ENCODE measurements around the gene TDRD5. TPM values are rescaled to one million over a fixed set of nuclear protein-coding genes. Genes with fewer than 3 reads are reported as not detected.

The TDRD5 gene
- total RNA-seq, 1 experiment from 2014 or later = 0.25 TPM

- CTCF ChIA-PET = interaction anchor here (1.8 to 12.3 kb wide), 3 partner anchors 16 to 110 kb away, joined by 5 to 479 read pairs (median 5); no protein-coding TSS in a partner anchor
- no TSS peak for BruUV-seq (replicated peaks)
Observed at GRCh38 chr1:179707406-179707805, 115.8 kb downstream of the TDRD5 start.

GRCh38 chr1:179708434-179709195 lies 117.0 kb downstream of the TDRD5 start:
- Histone ChIP-seq H3K9me2 (ENCODE audit: insufficient read depth) (no peaks in the 10 kb centered on the region), H3K27me3 (ENCODE audit: insufficient read depth, low read length) (no peaks in the 10 kb centered on the region), H4K20me1 (ENCODE audit: insufficient read depth) (no peaks in the 10 kb centered on the region), H3K4me1 (ENCODE audit: control insufficient read depth in 1 of 2, insufficient read depth in 2 of 2, low read length in 2 of 2) (no peaks in the 10 kb centered on the region), H3K36me3 (ENCODE audit: control insufficient read depth in 1 of 2, insufficient read depth in 2 of 2, low read length in 2 of 2) (no peaks in the 10 kb centered on the region), H3K27ac (ENCODE audit: low read depth, low read length) (no peak overlapping the region), H2AFZ (ENCODE audit: low read depth, low read length, poor library complexity, severe bottlenecking) (no peak overlapping the region), H3K4me3 (replicated peaks in 1 of 2; ENCODE audit: low read depth in 1 of 2, low read length in 2 of 2) (no peak overlapping the region), H3K9me3 (ENCODE audit: control insufficient read depth in 1 of 2, insufficient read depth in 1 of 2, low read depth in 1 of 2, low read length in 2 of 2) (no peaks in the 10 kb centered on the region), H3K79me2 (ENCODE audit: insufficient read depth, low read length) (no peaks in the 10 kb centered on the region), H3K4me2 (ENCODE audit: low read length) (no peak overlapping the region), H3K9ac (ENCODE audit: low read length) (no peak overlapping the region)
- ChIA-PET CTCF (interaction anchor here (12.3 kb wide), 1 partner anchor 103 kb away, joined by 479 read pairs; no protein-coding TSS in a partner anchor), RAD21 (ENCODE audit: low non-redundant PET in 1 of 2, low total read pairs in 2 of 2, uncharacterized antibody in 2 of 2, unreplicated experiment in 2 of 2) (no interaction called here), POLR2A (no interaction called here)
- BruUV-seq (replicated peaks) = no TSS peak
- intact Hi-C loops (cut with micrococcal nuclease) = loop anchor here (5.0 to 10.0 kb wide), 3 partner anchors 159 to 774 kb away; partner anchors contain the start of gene CEP350
- TF ChIP-seq REST (IDR thresholded peaks at IDR 0.05; ENCODE audit: low read depth) (no peak), SRF (IDR thresholded peaks at IDR 0.05; ENCODE audit: low read depth) (no peak), RAD21 (IDR thresholded peaks at IDR 0.05; ENCODE audit: low read depth) (no peak)
- no peak for DNase-seq (ENCODE audit: low read depth, low spot score)
- no peak for ATAC-seq

More at GRCh38 chr1:179707406-179707805, 115.8 kb downstream of the TDRD5 start:
- H3K9ac ChIP-seq (ENCODE audit: low read length) = no peak overlapping the region
- DNase-seq (ENCODE audit: low read depth, low spot score) (no peak), ATAC-seq (no peak)
- H3K9me2 ChIP-seq (ENCODE audit: insufficient read depth) = no peaks in the 10 kb centered on the region
- ChIA-PET POLR2A (interaction anchor here (1.9 kb wide), 1 partner anchor 103 kb away, joined by 7 read pairs; no protein-coding TSS in a partner anchor), RAD21 (ENCODE audit: low non-redundant PET in 1 of 2, low total read pairs in 2 of 2, uncharacterized antibody in 2 of 2, unreplicated experiment in 2 of 2) (interaction anchor here in 1 of 2 experiments (1.9 kb wide), 1 partner anchor 103 kb away, joined by 22 read pairs; no protein-coding TSS in a partner anchor)
- no peak for TF ChIP-seq FOSL1 (IDR thresholded peaks at IDR 0.05; ENCODE audit: low read depth)
- no peak for TF ChIP-seq RAD21 (IDR thresholded peaks at IDR 0.05; ENCODE audit: low read depth)
- TF ChIP-seq POLR2AphosphoS5 (IDR thresholded peaks at IDR 0.05; ENCODE audit: low read depth, low read length) = no peak
- TF ChIP-seq SP1 (IDR thresholded peaks at IDR 0.05; ENCODE audit: low read depth) = no peak
- TF ChIP-seq EGR1 (IDR thresholded peaks at IDR 0.05; ENCODE audit: low read depth) = no peak
- no peak overlapping the region for H3K27ac ChIP-seq (ENCODE audit: low read depth, low read length)
- no peaks in the 10 kb centered on the region for H3K9me3 ChIP-seq (ENCODE audit: control insufficient read depth in 1 of 2, insufficient read depth in 1 of 2, low read depth in 1 of 2, low read length in 2 of 2)
- no peaks in the 10 kb centered on the region for H4K20me1 ChIP-seq (ENCODE audit: insufficient read depth)
- H3K4me1 ChIP-seq (ENCODE audit: control insufficient read depth in 1 of 2, insufficient read depth in 2 of 2, low read length in 2 of 2) = no peaks in the 10 kb centered on the region
- H3K4me2 ChIP-seq (ENCODE audit: low read length) = no peak overlapping the region
- H3K36me3 ChIP-seq (ENCODE audit: control insufficient read depth in 1 of 2, insufficient read depth in 2 of 2, low read length in 2 of 2) = no peaks in the 10 kb centered on the region
- H3K4me3 ChIP-seq (replicated peaks in 1 of 2; ENCODE audit: low read depth in 1 of 2, low read length in 2 of 2) = no peak overlapping the region
- H3K79me2 ChIP-seq (ENCODE audit: insufficient read depth, low read length) = no peaks in the 10 kb centered on the region
- H3K27me3 ChIP-seq (ENCODE audit: insufficient read depth, low read length) = no peaks in the 10 kb centered on the region
- no peak overlapping the region for H2AFZ ChIP-seq (ENCODE audit: low read depth, low read length, poor library complexity, severe bottlenecking)
- intact Hi-C loops (cut with micrococcal nuclease) = loop anchor here (5.0 to 10.0 kb wide), 3 partner anchors 160 to 775 kb away; partner anchors contain the start of gene CEP350

Measured in HCT116 (cell line).